ENCODE data around the gene KAZN. TPM values are rescaled to one million over a fixed set of nuclear protein-coding genes. Genes with fewer than 3 reads are reported as not detected.

Gene KAZN
- total and polyA plus RNA-seq, 4 donors, result 4.4 to 19.3 (median 9.6) TPM

DNA sequence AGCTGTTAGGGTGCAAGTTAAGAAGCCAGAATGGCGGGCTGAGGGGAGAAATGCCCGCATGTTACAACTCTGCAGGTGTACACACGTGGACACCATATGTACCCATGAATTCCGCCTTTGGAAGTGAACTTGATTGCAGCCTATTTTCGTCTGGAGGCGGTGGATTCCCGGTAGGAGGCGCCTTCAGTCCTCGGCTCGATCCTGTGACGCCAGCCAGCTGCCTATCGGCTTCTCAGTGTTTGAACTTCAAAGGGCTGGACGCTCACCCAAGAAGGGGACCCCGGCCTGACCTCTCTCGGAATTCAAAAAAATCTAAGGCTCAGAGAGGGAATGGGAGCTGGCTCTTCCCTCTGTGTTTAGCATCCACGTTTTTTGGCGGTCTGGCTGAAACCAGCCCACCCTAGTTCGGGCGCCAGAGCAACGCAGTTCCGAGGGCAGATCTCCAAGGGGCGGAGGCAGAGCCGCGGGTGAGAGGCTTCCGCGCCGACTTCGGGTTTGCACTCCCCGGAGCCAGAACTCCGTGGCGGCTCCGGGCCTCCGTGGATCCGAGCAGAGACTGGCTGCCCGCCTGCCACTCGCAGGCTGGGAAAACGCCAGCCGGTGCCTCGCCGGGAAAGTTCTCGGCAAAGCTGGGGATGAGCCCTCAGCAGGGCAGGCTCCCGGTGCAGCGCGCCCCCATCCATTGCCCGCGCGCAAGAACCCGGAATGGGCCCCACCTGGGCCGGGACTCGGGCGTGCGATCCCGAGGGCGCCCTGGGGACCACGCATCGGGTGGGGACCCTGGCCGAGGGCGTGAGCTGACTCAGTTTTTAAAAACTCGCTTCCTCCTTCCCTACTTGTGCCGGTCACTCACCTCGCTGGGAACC, 554.1 kb downstream of the KAZN start:
- ATAC-seq (ENCODE audit: low FRiP score) (peak; percentile 81), DNase-seq (peak; percentile 90 to 94)
- no peaks in the 10 kb centered on the region for H3K4me1 ChIP-seq (ENCODE audit: control insufficient read depth in 1 of 2, insufficient read depth in 2 of 2, low read length in 2 of 2)
- intact Hi-C loops (cut with DNase I), result loop anchor here (2.0 to 10.0 kb wide), 4 partner anchors 60 to 252 kb away; partner anchors contain the start of gene EFHD2 (in 1 of the 2)
- WGBS, 2 donors, result 1% methylated on average over 52 to 61 of the region's 61 CpGs
- H3K36me3 ChIP-seq (ENCODE audit: control insufficient read depth in 1 of 2, insufficient read depth in 2 of 2, low read length in 1 of 2), result no peaks in the 10 kb centered on the region
- H3K9me3 ChIP-seq (ENCODE audit: control insufficient read depth, low read length), result no peaks in the 10 kb centered on the region
- peak overlapping the region in 1 of 2 donors; percentile 72 for H3K27ac ChIP-seq (ENCODE audit: low read depth in 1 of 2, low read length in 2 of 2)
- no peaks in the 10 kb centered on the region for H3K27me3 ChIP-seq (ENCODE audit: control insufficient read depth in 1 of 2, insufficient read depth in 2 of 2, low read length in 1 of 2)
- H3K4me3 ChIP-seq (ENCODE audit: low read length in 2 of 2), result peak overlapping the region; percentile 52 to 56

DNA sequence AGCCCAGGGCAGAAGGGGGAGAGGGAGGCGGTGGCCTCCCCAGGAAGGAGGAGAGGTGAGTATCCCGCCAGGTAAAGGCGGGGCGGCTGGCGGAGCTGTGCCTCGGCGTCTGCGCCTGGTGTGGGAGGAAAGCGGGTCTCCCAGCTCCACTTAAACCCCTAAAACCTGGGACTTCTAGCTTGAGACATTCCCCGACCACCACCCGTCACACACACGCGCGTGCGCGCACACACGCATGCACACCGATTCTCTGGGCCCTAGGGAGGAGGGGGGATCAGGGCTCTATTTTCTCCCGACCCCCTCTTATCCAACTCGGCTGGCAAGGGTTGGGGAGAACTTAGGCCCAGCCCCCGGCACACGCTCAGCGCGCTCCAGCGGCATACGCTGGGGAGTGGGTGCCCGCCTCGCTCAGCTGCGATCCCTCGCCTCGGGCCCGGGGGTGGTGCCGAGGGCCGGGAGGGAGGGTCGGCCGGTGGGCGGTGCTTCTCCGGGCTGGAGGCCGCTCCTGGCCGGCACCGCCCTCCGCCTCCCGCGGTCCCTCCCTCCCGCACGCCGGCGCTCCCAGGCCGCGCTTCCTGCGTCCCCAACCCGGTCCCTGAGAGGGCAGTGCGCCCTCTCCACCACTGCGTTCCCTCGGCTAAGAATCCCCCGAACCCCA, 554.8 kb downstream of the KAZN start, which contains the start of gene TMEM51:
TSS of gene TMEM51 (plus strand) at position 564 of the 658 bp plus-strand sequence. CDS start 61,341 bp downstream, outside the sequence.
- no peaks in the 10 kb centered on the region for H3K27me3 ChIP-seq (ENCODE audit: control insufficient read depth in 1 of 2, insufficient read depth in 2 of 2, low read length in 1 of 2)
- peak within 1 kb of the TSS in 1 of 2 donors; percentile 72 for H3K27ac ChIP-seq (ENCODE audit: low read depth in 1 of 2, low read length in 2 of 2)
- WGBS, 2 donors, result 0% methylated on average over 40 to 56 of the region's 56 CpGs
- H3K9me3 ChIP-seq (ENCODE audit: control insufficient read depth, low read length), result no peaks in the 10 kb centered on the region
- H3K36me3 ChIP-seq (ENCODE audit: control insufficient read depth in 1 of 2, insufficient read depth in 2 of 2, low read length in 1 of 2), result no peaks in the 10 kb centered on the region
- intact Hi-C loops (cut with DNase I), result loop anchor here (2.0 to 10.0 kb wide), 4 partner anchors 59 to 251 kb away; partner anchors contain the start of gene EFHD2 (in 1 of the 2)
- ATAC-seq (ENCODE audit: low FRiP score) (peak; percentile 73), DNase-seq (peak; percentile 86 to 91)
- H3K4me1 ChIP-seq (ENCODE audit: control insufficient read depth in 1 of 2, insufficient read depth in 2 of 2, low read length in 2 of 2), result no peaks in the 10 kb centered on the region
- peak within 1 kb of the TSS; percentile 52 to 56 for H3K4me3 ChIP-seq (ENCODE audit: low read length in 2 of 2)

- Histone ChIP-seq H3K27me3 (ENCODE audit: control insufficient read depth in 1 of 2, insufficient read depth in 2 of 2, low read length in 1 of 2) (no peaks in the 10 kb centered on the region), H3K27ac (ENCODE audit: low read depth in 1 of 2, low read length in 2 of 2) (no peak overlapping the region), H3K4me3 (ENCODE audit: low read length in 2 of 2) (peak overlapping the region; percentile 52 to 56), H3K4me1 (ENCODE audit: control insufficient read depth in 1 of 2, insufficient read depth in 2 of 2, low read length in 2 of 2) (no peaks in the 10 kb centered on the region), H3K9me3 (ENCODE audit: control insufficient read depth, low read length) (no peaks in the 10 kb centered on the region), H3K36me3 (ENCODE audit: control insufficient read depth in 1 of 2, insufficient read depth in 2 of 2, low read length in 1 of 2) (no peaks in the 10 kb centered on the region)
- 0 to 1% methylated on average over 67 to 74 of the region's 74 CpGs for WGBS, 2 donors
- DNase-seq (peak; percentile 75 to 91), ATAC-seq (ENCODE audit: low FRiP score) (peak; percentile 66)
- intact Hi-C loops (cut with DNase I), result loop anchor here (2.0 to 10.0 kb wide), 4 partner anchors 58 to 251 kb away; partner anchors contain the start of gene EFHD2 (in 1 of the 2)
These were observed 555.5 kb downstream of the KAZN start for GRCh38 chr1:15153842-15154479.

GRCh38 chr1:15154480-15155036, 556.1 kb downstream of the KAZN start:
- Histone ChIP-seq H3K27me3 (ENCODE audit: control insufficient read depth in 1 of 2, insufficient read depth in 2 of 2, low read length in 1 of 2) (no peaks in the 10 kb centered on the region), H3K4me3 (ENCODE audit: low read length in 2 of 2) (peak overlapping the region in 1 of 2 donors; percentile 52), H3K27ac (ENCODE audit: low read depth in 1 of 2, low read length in 2 of 2) (no peak overlapping the region), H3K4me1 (ENCODE audit: control insufficient read depth in 1 of 2, insufficient read depth in 2 of 2, low read length in 2 of 2) (no peaks in the 10 kb centered on the region), H3K36me3 (ENCODE audit: control insufficient read depth in 1 of 2, insufficient read depth in 2 of 2, low read length in 1 of 2) (no peaks in the 10 kb centered on the region), H3K9me3 (ENCODE audit: control insufficient read depth, low read length) (no peaks in the 10 kb centered on the region)
- no peak for ATAC-seq (ENCODE audit: low FRiP score)
- peak; percentile 63 to 86 for DNase-seq
- 0 to 1% methylated on average over 37 of the region's 37 CpGs for WGBS, 2 donors
- intact Hi-C loops (cut with DNase I), result loop anchor here (5.0 to 10.0 kb wide), 4 partner anchors 53 to 250 kb away; partner anchors contain the start of gene EFHD2 (in 1 of the 2)

- ATAC-seq (ENCODE audit: low FRiP score), result no peak
- Histone ChIP-seq H3K9me3 (ENCODE audit: control insufficient read depth, low read length) (no peaks in the 10 kb centered on the region), H3K4me3 (ENCODE audit: low read length in 2 of 2) (no peak overlapping the region), H3K36me3 (ENCODE audit: control insufficient read depth in 1 of 2, insufficient read depth in 2 of 2, low read length in 1 of 2) (no peaks in the 10 kb centered on the region), H3K27ac (ENCODE audit: low read depth in 1 of 2, low read length in 2 of 2) (no peak overlapping the region), H3K4me1 (ENCODE audit: control insufficient read depth in 1 of 2, insufficient read depth in 2 of 2, low read length in 2 of 2) (no peaks in the 10 kb centered on the region), H3K27me3 (ENCODE audit: control insufficient read depth in 1 of 2, insufficient read depth in 2 of 2, low read length in 1 of 2) (no peaks in the 10 kb centered on the region)
- no peak for DNase-seq
- intact Hi-C loops (cut with DNase I), result loop anchor here (5.0 to 10.0 kb wide), 2 partner anchors 52 to 250 kb away; partner anchors contain the start of gene EFHD2 (in 1 of the 2)
- WGBS, 2 donors, result 84 to 93% methylated on average over 5 of the region's 5 CpGs
These were observed 556.7 kb downstream of the KAZN start for GRCh38 chr1:15155191-15155590.

GRCh38 chr1:15155888-15156741, 557.6 kb downstream of the KAZN start:
- Histone ChIP-seq H3K4me3 (ENCODE audit: low read length in 2 of 2) (no peak overlapping the region), H3K4me1 (ENCODE audit: control insufficient read depth in 1 of 2, insufficient read depth in 2 of 2, low read length in 2 of 2) (no peaks in the 10 kb centered on the region), H3K9me3 (ENCODE audit: control insufficient read depth, low read length) (no peaks in the 10 kb centered on the region), H3K36me3 (ENCODE audit: control insufficient read depth in 1 of 2, insufficient read depth in 2 of 2, low read length in 1 of 2) (no peaks in the 10 kb centered on the region), H3K27ac (ENCODE audit: low read depth in 1 of 2, low read length in 2 of 2) (no peak overlapping the region), H3K27me3 (ENCODE audit: control insufficient read depth in 1 of 2, insufficient read depth in 2 of 2, low read length in 1 of 2) (no peaks in the 10 kb centered on the region)
- intact Hi-C loops (cut with DNase I), result loop anchor here (5.0 to 10.0 kb wide), 2 partner anchors 51 to 249 kb away; partner anchors contain the start of gene EFHD2 (in 1 of the 2)
- WGBS, 2 donors, result 59 to 80% methylated on average over 11 of the region's 11 CpGs
- DNase-seq (no peak), ATAC-seq (ENCODE audit: low FRiP score) (no peak)

- Histone ChIP-seq H3K4me3 (ENCODE audit: low read length in 2 of 2) (no peak overlapping the region), H3K4me1 (ENCODE audit: control insufficient read depth in 1 of 2, insufficient read depth in 2 of 2, low read length in 2 of 2) (no peaks in the 10 kb centered on the region), H3K27me3 (ENCODE audit: control insufficient read depth in 1 of 2, insufficient read depth in 2 of 2, low read length in 1 of 2) (no peaks in the 10 kb centered on the region), H3K9me3 (ENCODE audit: control insufficient read depth, low read length) (no peaks in the 10 kb centered on the region), H3K36me3 (ENCODE audit: control insufficient read depth in 1 of 2, insufficient read depth in 2 of 2, low read length in 1 of 2) (no peaks in the 10 kb centered on the region), H3K27ac (ENCODE audit: low read depth in 1 of 2, low read length in 2 of 2) (no peak overlapping the region)
- DNase-seq (no peak), ATAC-seq (ENCODE audit: low FRiP score) (no peak)
- intact Hi-C loops (cut with DNase I), result loop anchor here (5.0 to 10.0 kb wide), 2 partner anchors 50 to 248 kb away; partner anchors contain the start of gene EFHD2 (in 1 of the 2)
- 81 to 86% methylated on average over 9 of the region's 9 CpGs for WGBS, 2 donors
These were observed 558.4 kb downstream of the KAZN start for GRCh38 chr1:15156807-15157380.
